T47D (cell line): ENCODE data around the gene CTXN2.

Experiments used
- DNase-seq, 2 experiments: peaks; one replicate each; pipeline versions ENCODE4 v3.0.0 to v3.0.0-alpha.2; 2011 to 2012; ENCODE audit warnings: low read depth in 1 of 2, low spot score in 1 of 2
- JUND ChIP-seq: IDR thresholded peaks from 2 replicates; pipeline ENCODE4 v1.6.1; 2012; ENCODE audit warnings: low read depth
- in situ Hi-C: cut with HindIII; loops from 2 replicates; pipeline ENCODE4 v1.10.0; 2016; ENCODE audit warnings: low sequenced_read_pairs, low pct_unique_long_range_greater_than_20kb

The CTXN2 gene

GRCh38 chr15:48191574-48192225 is at the start of gene CTXN2:
TSS of gene CTXN2 (plus strand) at chr15:48191665. CDS start at chr15:48201301, 9,636 bp downstream.
- no peak for DNase-seq
- in situ Hi-C loops = no loop called here
- no peak for TF ChIP-seq JUND

GRCh38 chr15:48143856-48144255 is 47.6 kb upstream of the CTXN2 start:
- in situ Hi-C loops = no loop called here
- no peak for DNase-seq
- no peak for TF ChIP-seq JUND

- in situ Hi-C loops = no loop called here
- DNase-seq = no peak
- TF ChIP-seq JUND = no peak
Measured at GRCh38 chr15:48144889-48145288, 46.6 kb upstream of the CTXN2 start.

- no peak for DNase-seq
- TF ChIP-seq JUND = no peak
- in situ Hi-C loops = no loop called here
Measured at GRCh38 chr15:48145923-48146322, 45.5 kb upstream of the CTXN2 start.

- no peak for TF ChIP-seq JUND
- in situ Hi-C loops = no loop called here
- no peak for DNase-seq
Measured at GRCh38 chr15:48147358-48147757, 44.1 kb upstream of the CTXN2 start.

GRCh38 chr15:48149858-48150257 is 41.6 kb upstream of the CTXN2 start:
- in situ Hi-C loops = no loop called here
- no peak for DNase-seq

GRCh38 chr15:48153526-48153925 is 37.9 kb upstream of the CTXN2 start:
- no peak for TF ChIP-seq JUND
- in situ Hi-C loops = no loop called here
- DNase-seq = no peak

More at GRCh38 chr15:48149858-48150257, 41.6 kb upstream of the CTXN2 start:
- no peak for TF ChIP-seq JUND

- in situ Hi-C loops = no loop called here
- TF ChIP-seq JUND = no peak
Measured at GRCh38 chr15:48168616-48169015, 22.8 kb upstream of the CTXN2 start.

GRCh38 chr15:48170981-48171380 is 20.5 kb upstream of the CTXN2 start:
- no peak for DNase-seq
- in situ Hi-C loops = no loop called here
- no peak for TF ChIP-seq JUND

More at GRCh38 chr15:48168616-48169015, 22.8 kb upstream of the CTXN2 start:
- DNase-seq = no peak

GRCh38 chr15:48175126-48175525 is 16.3 kb upstream of the CTXN2 start:
- TF ChIP-seq JUND = no peak
- no peak for DNase-seq
- in situ Hi-C loops = no loop called here

- in situ Hi-C loops = no loop called here
- no peak for DNase-seq
- no peak for TF ChIP-seq JUND
Measured at GRCh38 chr15:48176112-48176511, 15.4 kb upstream of the CTXN2 start.

- no peak for DNase-seq
- no peak for TF ChIP-seq JUND
- in situ Hi-C loops = no loop called here
Measured at GRCh38 chr15:48176957-48177356, 14.5 kb upstream of the CTXN2 start.

GRCh38 chr15:48177383-48177765 is 14.1 kb upstream of the CTXN2 start:
- DNase-seq = peak; percentile 23 to 56
- in situ Hi-C loops = no loop called here
- TF ChIP-seq JUND = no peak

- no peak for TF ChIP-seq JUND
- in situ Hi-C loops = no loop called here
- peak; percentile 72 to 89 for DNase-seq
Measured at GRCh38 chr15:48177766-48178647, 13.5 kb upstream of the CTXN2 start, which contains the start of gene MYEF2. TSS of gene MYEF2 (minus strand) at chr15:48178295. CDS start at chr15:48178237, 58 bp downstream.
